GM12878 (cell line): ENCODE measurements around the gene ACRBP. TPM values are rescaled to one million over a fixed set of nuclear protein-coding genes. Genes with fewer than 3 reads are reported as not detected.

Source experiments
- KLF5 ChIP-seq: fragments of 450-650 bp; IDR thresholded peaks from 2 replicates; pipeline ENCODE4 v1.6.1; 2014; ENCODE audit warnings: mild to moderate bottlenecking; ENCODE audit not compliant: partially characterized antibody
- RB1 ChIP-seq: fragments of 450-650 bp; formaldehyde crosslinking; IDR thresholded peaks from 2 replicates; pipeline ENCODE4 v1.6.1; 2017; ENCODE audit warnings: mild to moderate bottlenecking, borderline replicate concordance
- ZNF622 ChIP-seq: fragments of 450-650 bp; IDR thresholded peaks from 2 replicates; pipeline ENCODE4 v1.6.1; 2017; ENCODE audit warnings: mild to moderate bottlenecking, inconsistent platforms
- polyA plus RNA-seq, 11 experiments: library from polyadenylated mRNA; depleted of rRNA in 4 of 11; unstranded in 6 of 11; stranded (reverse) in 5 of 11; fragments of >200 nt; fragmentation: Nextera tagmentation in 4 of 11; fragmentation: Illumina TruSeq in 1 of 11; extraction: Ambion mirVana in 4 of 11; extraction: Trizol in 1 of 11; gene quantifications; 1 replicate in 1 of 11; 2 replicates in 10 of 11; pipeline versions ENCODE4 v1.2.1 to v1.2.3, GENCODE V29; 2011 to 2016; ENCODE audit warnings: inconsistent platforms in 2 of 11, missing spikeins in 2 of 11, low read depth in 1 of 11
- total RNA-seq, 4 experiments: library from RNA; depleted of rRNA in 3 of 4; stranded (reverse); fragments of >200 nt in 3 of 4; fragmentation: Illumina TruSeq in 1 of 4; extraction: Trizol in 1 of 4; gene quantifications; 2 replicates each; pipeline versions ENCODE4 v1.2.1 to v1.2.3, GENCODE V29; 2013 to 2021
- TF ChIP-seq, protein P1 (sequence below): fragments of 450-650 bp; IDR thresholded peaks from 2 replicates; pipeline ENCODE4 v1.6.1; 2017; ENCODE audit warnings: mild to moderate bottlenecking, moderate library complexity
- TF ChIP-seq, protein P2 (sequence below): fragments of 450-650 bp; IDR thresholded peaks from 2 replicates; pipeline ENCODE4 v1.6.1; 2017; ENCODE audit warnings: mild to moderate bottlenecking
- TF ChIP-seq, protein P3 (sequence below): IDR thresholded peaks from 2 replicates; pipeline ENCODE4 v1.6.1; 2012; ENCODE audit warnings: low read depth, low read length, improper control_type of control experiment

Gene ACRBP
- total and polyA plus RNA-seq, 10 of the 15 experiments (the other 5 are each of a cell fraction or from before 2014, with no cell fraction given), result 0.54 to 1.4 (median 0.87) TPM

DNA sequence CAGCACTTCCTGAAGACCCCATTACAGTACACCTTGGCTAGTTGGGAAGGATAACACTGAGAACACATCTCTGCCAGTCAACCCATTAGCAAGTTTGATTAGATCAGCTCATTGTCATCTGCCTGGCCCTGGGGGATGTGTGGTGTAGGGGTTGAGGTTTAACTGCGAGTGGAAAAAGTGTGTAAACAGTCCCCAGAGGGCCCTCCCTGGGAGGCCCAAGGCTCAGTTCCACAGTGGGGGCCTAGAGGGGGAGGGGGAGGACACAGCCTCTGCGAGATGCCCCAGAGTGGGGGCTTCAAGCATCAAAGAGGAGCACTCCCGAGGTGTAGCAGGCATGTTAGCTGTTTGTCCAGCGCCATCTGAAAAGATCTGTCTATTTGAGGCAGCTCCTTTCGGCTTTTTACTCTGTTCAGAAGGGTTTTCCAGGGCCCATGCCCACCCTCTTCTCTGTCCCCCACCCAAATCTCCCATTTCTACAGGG is 11.8 kb downstream of the ACRBP start (continued):
- TF ChIP-seq, protein P1, sequence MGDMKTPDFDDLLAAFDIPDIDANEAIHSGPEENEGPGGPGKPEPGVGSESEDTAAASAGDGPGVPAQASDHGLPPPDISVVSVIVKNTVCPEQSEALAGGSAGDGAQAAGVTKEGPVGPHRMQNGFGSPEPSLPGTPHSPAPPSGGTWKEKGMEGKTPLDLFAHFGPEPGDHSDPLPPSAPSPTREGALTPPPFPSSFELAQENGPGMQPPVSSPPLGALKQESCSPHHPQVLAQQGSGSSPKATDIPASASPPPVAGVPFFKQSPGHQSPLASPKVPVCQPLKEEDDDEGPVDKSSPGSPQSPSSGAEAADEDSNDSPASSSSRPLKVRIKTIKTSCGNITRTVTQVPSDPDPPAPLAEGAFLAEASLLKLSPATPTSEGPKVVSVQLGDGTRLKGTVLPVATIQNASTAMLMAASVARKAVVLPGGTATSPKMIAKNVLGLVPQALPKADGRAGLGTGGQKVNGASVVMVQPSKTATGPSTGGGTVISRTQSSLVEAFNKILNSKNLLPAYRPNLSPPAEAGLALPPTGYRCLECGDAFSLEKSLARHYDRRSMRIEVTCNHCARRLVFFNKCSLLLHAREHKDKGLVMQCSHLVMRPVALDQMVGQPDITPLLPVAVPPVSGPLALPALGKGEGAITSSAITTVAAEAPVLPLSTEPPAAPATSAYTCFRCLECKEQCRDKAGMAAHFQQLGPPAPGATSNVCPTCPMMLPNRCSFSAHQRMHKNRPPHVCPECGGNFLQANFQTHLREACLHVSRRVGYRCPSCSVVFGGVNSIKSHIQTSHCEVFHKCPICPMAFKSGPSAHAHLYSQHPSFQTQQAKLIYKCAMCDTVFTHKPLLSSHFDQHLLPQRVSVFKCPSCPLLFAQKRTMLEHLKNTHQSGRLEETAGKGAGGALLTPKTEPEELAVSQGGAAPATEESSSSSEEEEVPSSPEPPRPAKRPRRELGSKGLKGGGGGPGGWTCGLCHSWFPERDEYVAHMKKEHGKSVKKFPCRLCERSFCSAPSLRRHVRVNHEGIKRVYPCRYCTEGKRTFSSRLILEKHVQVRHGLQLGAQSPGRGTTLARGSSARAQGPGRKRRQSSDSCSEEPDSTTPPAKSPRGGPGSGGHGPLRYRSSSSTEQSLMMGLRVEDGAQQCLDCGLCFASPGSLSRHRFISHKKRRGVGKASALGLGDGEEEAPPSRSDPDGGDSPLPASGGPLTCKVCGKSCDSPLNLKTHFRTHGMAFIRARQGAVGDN, result no peak; the same call in none of the 2 replicates
- TF ChIP-seq, protein P2, sequence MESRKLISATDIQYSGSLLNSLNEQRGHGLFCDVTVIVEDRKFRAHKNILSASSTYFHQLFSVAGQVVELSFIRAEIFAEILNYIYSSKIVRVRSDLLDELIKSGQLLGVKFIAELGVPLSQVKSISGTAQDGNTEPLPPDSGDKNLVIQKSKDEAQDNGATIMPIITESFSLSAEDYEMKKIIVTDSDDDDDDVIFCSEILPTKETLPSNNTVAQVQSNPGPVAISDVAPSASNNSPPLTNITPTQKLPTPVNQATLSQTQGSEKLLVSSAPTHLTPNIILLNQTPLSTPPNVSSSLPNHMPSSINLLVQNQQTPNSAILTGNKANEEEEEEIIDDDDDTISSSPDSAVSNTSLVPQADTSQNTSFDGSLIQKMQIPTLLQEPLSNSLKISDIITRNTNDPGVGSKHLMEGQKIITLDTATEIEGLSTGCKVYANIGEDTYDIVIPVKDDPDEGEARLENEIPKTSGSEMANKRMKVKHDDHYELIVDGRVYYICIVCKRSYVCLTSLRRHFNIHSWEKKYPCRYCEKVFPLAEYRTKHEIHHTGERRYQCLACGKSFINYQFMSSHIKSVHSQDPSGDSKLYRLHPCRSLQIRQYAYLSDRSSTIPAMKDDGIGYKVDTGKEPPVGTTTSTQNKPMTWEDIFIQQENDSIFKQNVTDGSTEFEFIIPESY, result no peak
- TF ChIP-seq RB1 (0 out of 2 replicates have a peak, but pooled peaks have one; percentile 6), KLF5 (no peak), ZNF622 (no peak)
- TF ChIP-seq, protein P3, sequence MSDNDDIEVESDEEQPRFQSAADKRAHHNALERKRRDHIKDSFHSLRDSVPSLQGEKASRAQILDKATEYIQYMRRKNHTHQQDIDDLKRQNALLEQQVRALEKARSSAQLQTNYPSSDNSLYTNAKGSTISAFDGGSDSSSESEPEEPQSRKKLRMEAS, result no peak
